Gastroesophageal sphincter (tissue), 4 donors: ENCODE measurements around the gene IL17RC. TPM values are rescaled to one million over a fixed set of nuclear protein-coding genes. Genes with fewer than 3 reads are reported as not detected.
A peak's percentile ranks its signal among the peaks of the same experiment; 100 is the strongest.

Source experiments
- ATAC-seq: fragments of 150-250 bp; one replicate; pipeline ENCODE4 v1.9.1; 2016; ENCODE audit warnings: mild to moderate bottlenecking, moderate library complexity
- H3K27ac ChIP-seq, 4 donors: fragments of 200-600 bp; sonication (generic) in 3 of 4; 1 replicate in 3 of 4; 2 replicates in 1 of 4; pipeline ENCODE4 v1.5.1; 2016 to 2019
- H3K27me3 ChIP-seq: fragments of 200-600 bp; sonication (generic); one replicate; pipeline ENCODE4 v1.5.1; 2019
- H3K36me3 ChIP-seq, 2 donors: fragments of 200-600 bp; sonication (generic); one replicate each; pipeline ENCODE4 v1.5.1; 2019; ENCODE audit warnings: control low read depth in 1 of 2
- H3K4me1 ChIP-seq, 3 donors: fragments of 200-600 bp; sonication (generic); 1 replicate in 2 of 3; 2 replicates in 1 of 3; pipeline ENCODE4 v1.5.1; 2016 to 2019; ENCODE audit warnings: control low read depth in 2 of 3
- H3K4me3 ChIP-seq, 2 donors: fragments of 200-600 bp; sonication (generic); one replicate each; pipeline ENCODE4 v1.5.1; 2019; ENCODE audit warnings: mild to moderate bottlenecking in 1 of 2, moderate library complexity in 1 of 2
- H3K9me3 ChIP-seq, 3 donors: fragments of 200-600 bp; sonication (generic); one replicate each; pipeline ENCODE4 v1.5.1; 2017 to 2019; ENCODE audit warnings: control low read depth in 2 of 3
- CTCF ChIP-seq, 4 experiments: fragments of 200-600 bp in 2 of 4; fragments of 450-650 bp in 2 of 4; sonication (generic) in 1 of 4; IDR thresholded peaks; one replicate each; pipeline ENCODE4 v1.5.1; 2017 to 2019; ENCODE audit warnings: antibody characterized with exemption in 4 of 4, mild to moderate bottlenecking in 2 of 4, moderate library complexity in 2 of 4
- EP300 ChIP-seq: sonication (generic); formaldehyde crosslinking; IDR thresholded peaks from one replicate; pipeline ENCODE4 v1.6.1; 2017; ENCODE audit warnings: antibody characterized with exemption, mild to moderate bottlenecking
- POLR2A ChIP-seq, 2 donors: fragments of 450-650 bp; IDR thresholded peaks; one replicate each; pipeline ENCODE4 v1.6.1; 2017; ENCODE audit warnings: antibody characterized with exemption in 2 of 2, mild to moderate bottlenecking in 2 of 2, moderate library complexity in 1 of 2
- POLR2AphosphoS5 ChIP-seq: sonication (generic); formaldehyde crosslinking; IDR thresholded peaks from one replicate; pipeline ENCODE4 v1.6.1; 2017; ENCODE audit warnings: antibody characterized with exemption
- WGBS, 2 donors: methylation state at CpG; one replicate each; pipeline ENCODE4 v1.1.5; 2018; ENCODE audit warnings: low coverage in 1 of 2; 5-methylcytosine and 5-hydroxymethylcytosine counted together
- total RNA-seq, 4 donors: library from RNA; depleted of rRNA; stranded (reverse); fragments of >200 nt; gene quantifications; one replicate each; pipeline ENCODE4 v1.1.0, GENCODE V29; 2016

IL17RC gene
- total RNA-seq, 4 donors from 2014 or later = 31.0 to 64.0 (median 52.8) TPM

GRCh38 chr3:9881441-9881840 lies 35.5 kb upstream of the IL17RC start:
- H3K36me3 ChIP-seq = no peaks in the 10 kb centered on the region
- WGBS, 2 donors = 67 to 89% methylated on average over 1 of the region's 1 CpG
- no peak for ATAC-seq
- H3K4me3 ChIP-seq = no peak overlapping the region
- no peaks in the 10 kb centered on the region for H3K9me3 ChIP-seq
- TF ChIP-seq POLR2AphosphoS5 (no peak), CTCF (IDR thresholded peaks at IDR 0.05) (no peak), POLR2A (IDR thresholded peaks at IDR 0.05) (no peak), EP300 (no peak)
- no peak overlapping the region for H3K27ac ChIP-seq
- no peaks in the 10 kb centered on the region for H3K4me1 ChIP-seq
- H3K27me3 ChIP-seq = no peaks in the 10 kb centered on the region

DNA sequence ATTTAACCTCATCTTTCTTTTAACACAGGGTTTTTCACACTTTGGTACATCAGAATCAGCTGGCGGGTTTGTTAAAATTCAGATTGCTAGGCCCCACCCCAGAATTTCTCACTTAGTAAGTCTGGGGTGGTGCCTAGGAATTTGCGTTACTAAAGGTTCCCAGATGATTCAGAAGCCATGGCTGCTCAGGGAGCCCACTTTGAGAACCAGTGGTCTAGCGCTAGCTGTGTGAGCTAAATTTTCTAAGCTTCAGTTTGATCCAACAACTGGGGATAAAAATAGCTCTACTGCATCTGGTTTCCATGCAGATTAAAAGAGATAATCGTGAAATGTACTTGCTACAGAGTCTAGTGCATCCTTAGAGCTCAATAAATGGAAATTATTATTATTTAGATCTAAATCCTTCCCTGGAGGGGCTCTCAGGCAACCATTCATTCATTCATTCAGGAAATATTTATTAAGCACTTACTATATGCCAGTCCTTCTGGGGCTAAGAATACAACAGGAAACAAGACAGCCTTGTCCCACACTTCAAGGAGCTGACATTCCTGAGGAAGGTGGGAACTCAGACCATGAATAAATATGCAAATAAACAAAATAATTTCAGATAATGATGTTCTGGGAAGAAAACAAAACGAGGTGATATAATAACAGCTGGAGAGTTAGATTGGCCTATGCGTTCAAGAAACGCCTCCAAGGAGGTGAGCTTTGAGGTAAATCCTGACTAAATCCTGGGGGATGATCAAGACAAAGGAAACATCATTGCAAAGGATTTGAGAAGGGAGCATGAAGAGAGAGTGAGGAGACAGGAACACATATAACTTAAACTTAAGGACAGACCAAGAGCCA lies 33.0 kb upstream of the IL17RC start:
- no peaks in the 10 kb centered on the region for H3K9me3 ChIP-seq
- H3K27ac ChIP-seq = no peak overlapping the region
- no peaks in the 10 kb centered on the region for H3K27me3 ChIP-seq
- TF ChIP-seq CTCF (IDR thresholded peaks at IDR 0.05) = no peak
- no peak for ATAC-seq
- no peak overlapping the region for H3K4me3 ChIP-seq
- H3K36me3 ChIP-seq = no peaks in the 10 kb centered on the region
- no peaks in the 10 kb centered on the region for H3K4me1 ChIP-seq
- 68 to 75% methylated on average over 5 to 7 of the region's 7 CpGs for WGBS, 2 donors

- Histone ChIP-seq H3K4me1 (no peaks in the 10 kb centered on the region), H3K27ac (no peak overlapping the region), H3K9me3 (no peaks in the 10 kb centered on the region), H3K36me3 (no peaks in the 10 kb centered on the region), H3K4me3 (no peak overlapping the region), H3K27me3 (no peaks in the 10 kb centered on the region)
- WGBS, 2 donors = 54 to 78% methylated on average over 5 to 6 of the region's 11 CpGs
- TF ChIP-seq EP300 (no peak), POLR2A (IDR thresholded peaks at IDR 0.05) (no peak), CTCF (IDR thresholded peaks at IDR 0.05) (no peak), POLR2AphosphoS5 (no peak)
- ATAC-seq = peak; percentile 80
Measured at GRCh38 chr3:9884555-9885165, 32.2 kb upstream of the IL17RC start.

DNA sequence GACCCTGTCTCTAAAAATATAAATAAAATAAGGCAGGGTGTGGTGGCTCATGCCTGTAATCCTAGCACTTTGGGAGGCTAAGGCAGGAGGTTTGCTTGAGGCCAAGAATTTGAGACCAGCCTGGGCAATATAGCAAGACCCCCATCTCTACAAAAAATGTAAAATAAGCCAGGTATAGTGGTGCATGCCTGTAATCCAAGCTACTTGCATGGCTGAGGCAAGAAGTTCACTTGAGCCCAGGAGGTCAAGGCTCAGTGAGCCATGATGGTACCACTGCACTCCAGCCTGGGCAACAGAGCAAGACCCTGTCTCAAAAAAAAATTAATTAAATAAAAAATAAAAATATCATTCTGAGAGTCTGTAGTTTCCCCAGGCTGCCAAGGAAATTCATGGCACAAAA lies 30.6 kb upstream of the IL17RC start:
- Histone ChIP-seq H3K9me3 (no peaks in the 10 kb centered on the region), H3K27ac (no peak overlapping the region), H3K27me3 (no peaks in the 10 kb centered on the region), H3K4me1 (peaks cover 0 to 10% (median 0%) of the 10 kb centered on the region in 3 donors), H3K4me3 (no peak overlapping the region), H3K36me3 (no peaks in the 10 kb centered on the region)
- no peak for TF ChIP-seq POLR2AphosphoS5
- no peak for TF ChIP-seq EP300
- no peak for TF ChIP-seq POLR2A (IDR thresholded peaks at IDR 0.05)
- no peak for TF ChIP-seq CTCF (IDR thresholded peaks at IDR 0.05)
- ATAC-seq = no peak

GRCh38 chr3:9887480-9887879 lies 29.4 kb upstream of the IL17RC start:
- no peak for ATAC-seq
- H3K4me1 ChIP-seq = peaks cover 0 to 21% (median 0%) of the 10 kb centered on the region in 3 donors
- no peak overlapping the region for H3K4me3 ChIP-seq
- H3K27me3 ChIP-seq = no peaks in the 10 kb centered on the region
- no peak for TF ChIP-seq POLR2A (IDR thresholded peaks at IDR 0.05)
- no peak for TF ChIP-seq POLR2AphosphoS5
- H3K36me3 ChIP-seq = peaks cover 0 to 2% of the 10 kb centered on the region in 2 donors
- 78 to 91% methylated on average over 5 of the region's 5 CpGs for WGBS, 2 donors
- H3K9me3 ChIP-seq = no peaks in the 10 kb centered on the region
- no peak overlapping the region for H3K27ac ChIP-seq
